Smooth muscle cell (in vitro differentiated cells): ENCODE data around the gene THRAP3. TPM values are rescaled to one million over a fixed set of nuclear protein-coding genes. Genes with fewer than 3 reads are reported as not detected.

ENCODE experiments used
- DNase-seq: peaks from one replicate; lab custom pipeline; 2025; ENCODE audit not compliant: unreplicated experiment; lab: John Stamatoyannopoulos, UW
- H2AFZ ChIP-seq: fragments of 200-600 bp; sonication (generic); 2 replicates; pipeline ENCODE4 v1.6.0; 2016; ENCODE audit warnings: antibody characterized with exemption, low read depth, mild to moderate bottlenecking
- H3F3A ChIP-seq: fragments of 200-600 bp; sonication (generic); 2 replicates; pipeline ENCODE4 v1.6.0; 2017; ENCODE audit warnings: antibody characterized with exemption, low read depth
- H3K27ac ChIP-seq: fragments of 200-600 bp; sonication (generic); 2 replicates; pipeline ENCODE4 v1.5.1; 2016; ENCODE audit warnings: low read depth, mild to moderate bottlenecking
- H3K27me3 ChIP-seq: fragments of 200-600 bp; sonication (generic); 2 replicates; pipeline ENCODE4 v1.6.1; 2016; ENCODE audit warnings: low read depth, mild to moderate bottlenecking
- H3K36me3 ChIP-seq: fragments of 200-600 bp; sonication (generic); 2 replicates; pipeline ENCODE4 v1.5.1; 2016; ENCODE audit warnings: low read depth
- H3K4me1 ChIP-seq: fragments of 200-600 bp; sonication (generic); 2 replicates; pipeline ENCODE4 v1.5.1; 2016; ENCODE audit warnings: low read depth
- H3K4me2 ChIP-seq: fragments of 200-600 bp; sonication (generic); 2 replicates; pipeline ENCODE4 v1.6.0; 2016; ENCODE audit warnings: mild to moderate bottlenecking
- H3K4me3 ChIP-seq: fragments of 200-600 bp; sonication (generic); 2 replicates; pipeline ENCODE4 v1.5.1; 2016; ENCODE audit warnings: mild to moderate bottlenecking
- H3K79me2 ChIP-seq: fragments of 200-600 bp; sonication (generic); 2 replicates; pipeline ENCODE4 v1.6.0; 2016; ENCODE audit warnings: low read depth, mild to moderate bottlenecking
- H3K9ac ChIP-seq: fragments of 200-600 bp; sonication (generic); 2 replicates; pipeline ENCODE4 v1.6.0; 2016; ENCODE audit warnings: low read depth
- H3K9me3 ChIP-seq: fragments of 200-600 bp; sonication (generic); replicated peaks from 2 replicates; pipeline ENCODE4 v1.5.1; 2016; ENCODE audit warnings: low read depth
- H4K20me1 ChIP-seq: fragments of 200-600 bp; sonication (generic); 2 replicates; pipeline ENCODE4 v1.6.0; 2016; ENCODE audit warnings: low read depth
- CTCF ChIP-seq: fragments of 200-600 bp; sonication (generic); IDR thresholded peaks from 2 replicates; pipeline ENCODE4 v1.5.1; 2017; ENCODE audit warnings: borderline replicate concordance, mild to moderate bottlenecking, antibody characterized with exemption; ENCODE audit not compliant: insufficient read depth, poor library complexity, severe bottlenecking
- WGBS: methylation state at CpG from one replicate; pipeline ENCODE4 v1.1.7; 2016; ENCODE audit warnings: low lambda C conversion rate; 5-methylcytosine and 5-hydroxymethylcytosine counted together
- polyA plus RNA-seq: library from polyadenylated mRNA; unstranded; fragments of >200 nt; fragmentation: Nextera tagmentation; extraction: Ambion mirVana; gene quantifications from 2 replicates; pipeline ENCODE4 v1.2.1, GENCODE V29; 2016
- total RNA-seq: library from RNA; depleted of rRNA; stranded (reverse); fragments of >200 nt; gene quantifications from 2 replicates; pipeline ENCODE4 v1.2.3, GENCODE V29; 2014

THRAP3 gene
- total and polyA plus RNA-seq, 2 experiments from 2014 or later, result 45.1 to 60.5 TPM

- H3K9ac ChIP-seq, result no peak overlapping the region
- TF ChIP-seq CTCF, result no peak
- H3K36me3 ChIP-seq, result no peaks in the 10 kb centered on the region
- H3K27ac ChIP-seq, result no peak overlapping the region
- H4K20me1 ChIP-seq, result no peaks in the 10 kb centered on the region
- H3K27me3 ChIP-seq, result no peaks in the 10 kb centered on the region
- H3K4me3 ChIP-seq, result no peak overlapping the region
- H3F3A ChIP-seq, result peaks cover 10% of the 10 kb centered on the region
- H3K4me2 ChIP-seq, result no peak overlapping the region
- peaks cover 3% of the 10 kb centered on the region for H3K79me2 ChIP-seq
- 95% methylated on average over 7 of the region's 7 CpGs for WGBS
- H3K9me3 ChIP-seq, result no peaks in the 10 kb centered on the region
- DNase-seq, result no peak
- H2AFZ ChIP-seq, result no peak overlapping the region
- peaks cover 6% of the 10 kb centered on the region for H3K4me1 ChIP-seq
Observed at GRCh38 chr1:36345353-36345752, 121.1 kb downstream of the THRAP3 start.

- H3F3A ChIP-seq, result peaks cover 14% of the 10 kb centered on the region
- H3K9me3 ChIP-seq, result no peaks in the 10 kb centered on the region
- H4K20me1 ChIP-seq, result no peaks in the 10 kb centered on the region
- peak; percentile 10 for DNase-seq
- peak overlapping the region; percentile 16 for H3K9ac ChIP-seq
- peaks cover 21% of the 10 kb centered on the region for H3K4me1 ChIP-seq
- no peaks in the 10 kb centered on the region for H3K27me3 ChIP-seq
- 61% methylated on average over 8 of the region's 8 CpGs for WGBS
- no peak overlapping the region for H2AFZ ChIP-seq
- H3K79me2 ChIP-seq, result peaks cover 3% of the 10 kb centered on the region
- no peaks in the 10 kb centered on the region for H3K36me3 ChIP-seq
- peak overlapping the region; percentile 100 for H3K27ac ChIP-seq
- H3K4me3 ChIP-seq, result no peak overlapping the region
- no peak for TF ChIP-seq CTCF
- H3K4me2 ChIP-seq, result peak overlapping the region; percentile 68
Observed at GRCh38 chr1:36346741-36347370, 122.6 kb downstream of the THRAP3 start.

GRCh38 chr1:36349241-36349671 lies 125.0 kb downstream of the THRAP3 start:
- H3F3A ChIP-seq, result peaks cover 19% of the 10 kb centered on the region
- H4K20me1 ChIP-seq, result no peaks in the 10 kb centered on the region
- H2AFZ ChIP-seq, result no peak overlapping the region
- no peaks in the 10 kb centered on the region for H3K9me3 ChIP-seq
- H3K4me3 ChIP-seq, result no peak overlapping the region
- TF ChIP-seq CTCF, result no peak
- H3K79me2 ChIP-seq, result peaks cover 3% of the 10 kb centered on the region
- peaks cover 30% of the 10 kb centered on the region for H3K4me1 ChIP-seq
- H3K36me3 ChIP-seq, result no peaks in the 10 kb centered on the region
- peak overlapping the region; percentile 83 for H3K4me2 ChIP-seq
- H3K27me3 ChIP-seq, result no peaks in the 10 kb centered on the region
- WGBS, result 63% methylated on average over 7 of the region's 7 CpGs
- DNase-seq, result no peak
- peak overlapping the region; percentile 100 for H3K27ac ChIP-seq
- H3K9ac ChIP-seq, result no peak overlapping the region

GRCh38 chr1:36349839-36350238 lies 125.6 kb downstream of the THRAP3 start:
- no peaks in the 10 kb centered on the region for H4K20me1 ChIP-seq

More at GRCh38 chr1:36349839-36350238, 125.6 kb downstream of the THRAP3 start:
- H3K27ac ChIP-seq, result peak overlapping the region; percentile 100
- H3K79me2 ChIP-seq, result peaks cover 3% of the 10 kb centered on the region
- peak overlapping the region; percentile 96 for H3K9ac ChIP-seq
- no peak overlapping the region for H3K4me3 ChIP-seq
- WGBS, result 91% methylated on average over 16 of the region's 16 CpGs
- no peak for DNase-seq
- no peak overlapping the region for H2AFZ ChIP-seq
- peak overlapping the region; percentile 83 for H3K4me2 ChIP-seq
- no peak for TF ChIP-seq CTCF
- peaks cover 30% of the 10 kb centered on the region for H3K4me1 ChIP-seq
- H3K9me3 ChIP-seq, result no peaks in the 10 kb centered on the region
- peaks cover 19% of the 10 kb centered on the region for H3F3A ChIP-seq
- H3K36me3 ChIP-seq, result no peaks in the 10 kb centered on the region
- H3K27me3 ChIP-seq, result no peaks in the 10 kb centered on the region
